ENCODE results near the gene CASS4.

GRCh38 chr20:56376331-56376730, 35.7 kb upstream of the CASS4 start:
- TF ChIP-seq GATA3 (IDR thresholded peaks at IDR 0.05; ENCODE audit: low read depth, low read length) (no peak), GATA2 (IDR thresholded peaks at IDR 0.05; ENCODE audit: low read depth, low read length) (no peak)

Measured in SH-SY5Y (cell line).